GM12874 (cell line): ENCODE results near the gene CLCN6.

ENCODE experiments used
- CTCF ChIP-seq: IDR thresholded peaks from 2 replicates; pipeline ENCODE4 v1.5.1; 2011; ENCODE audit warnings: low read depth, mild to moderate bottlenecking, control low read depth, low read length, moderate library complexity; ENCODE audit not compliant: insufficient read depth

CLCN6 gene

GRCh38 chr1:11765661-11766428 lies 40.1 kb upstream of the CLCN6 start:
- no peak for TF ChIP-seq CTCF

GRCh38 chr1:11766429-11766776 lies 39.6 kb upstream of the CLCN6 start:
- no peak for TF ChIP-seq CTCF

DNA sequence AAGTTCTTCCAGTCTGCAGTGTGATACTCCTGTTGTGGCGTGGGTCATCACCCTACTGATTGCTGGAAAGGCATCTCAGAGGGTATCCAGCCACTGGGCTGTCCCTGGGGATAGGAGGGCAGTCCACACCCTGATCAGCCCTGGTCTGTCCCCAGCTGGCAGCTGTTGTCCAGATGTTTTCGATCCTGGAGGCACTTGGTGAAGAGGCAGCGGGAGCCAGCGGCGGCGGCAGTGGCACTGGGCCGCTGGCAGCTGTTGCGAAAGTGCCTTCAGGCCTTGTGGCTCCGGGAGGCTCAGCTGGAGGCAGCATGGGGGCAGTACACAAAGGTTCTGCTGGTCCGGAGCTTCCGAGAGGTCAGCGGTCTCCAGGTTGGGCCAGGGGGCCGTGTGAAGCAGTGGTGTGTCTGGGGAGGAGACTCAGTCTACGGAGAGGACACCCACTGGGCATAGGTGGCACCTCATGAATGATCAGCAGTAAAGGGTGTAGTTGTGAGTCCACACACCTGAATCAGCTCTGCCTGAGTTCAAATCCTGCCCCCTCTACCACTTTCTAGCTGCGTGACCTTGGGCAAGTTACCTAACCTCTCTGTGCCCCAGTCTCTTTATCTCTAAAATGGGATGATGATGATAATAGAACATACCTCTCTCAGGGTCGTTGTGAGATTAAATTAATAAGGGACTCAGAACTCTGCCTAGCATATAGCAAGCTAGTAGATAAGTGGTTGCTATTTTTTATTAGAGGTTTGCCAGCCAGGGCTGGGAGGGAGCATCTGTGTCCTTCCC lies 37.9 kb upstream of the CLCN6 start:
- no peak for TF ChIP-seq CTCF

DNA sequence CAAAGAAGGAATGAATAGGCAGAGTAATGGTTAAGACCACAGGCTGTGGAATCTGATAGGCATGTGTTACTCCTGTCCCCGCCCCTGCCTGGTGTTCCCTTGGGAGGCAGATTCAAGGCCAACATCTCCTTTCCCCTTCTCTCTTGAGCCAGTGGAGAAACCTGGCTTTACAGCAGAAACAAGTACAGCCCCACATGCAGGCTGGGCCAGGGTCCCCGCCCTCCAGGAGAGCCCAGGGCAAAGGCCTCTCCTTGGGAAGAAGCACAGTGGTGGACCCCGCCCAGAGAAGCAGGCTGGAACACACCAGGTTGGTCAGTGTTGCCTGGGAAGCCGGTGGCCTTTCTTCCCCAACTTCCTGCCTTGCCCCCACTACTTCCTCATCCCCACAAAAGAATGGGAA lies 37.2 kb upstream of the CLCN6 start:
- TF ChIP-seq CTCF = no peak

GRCh38 chr1:11769274-11769673 lies 36.7 kb upstream of the CLCN6 start:
- no peak for TF ChIP-seq CTCF

- TF ChIP-seq CTCF = no peak
These were observed 36.0 kb upstream of the CLCN6 start for GRCh38 chr1:11770011-11770410.

DNA sequence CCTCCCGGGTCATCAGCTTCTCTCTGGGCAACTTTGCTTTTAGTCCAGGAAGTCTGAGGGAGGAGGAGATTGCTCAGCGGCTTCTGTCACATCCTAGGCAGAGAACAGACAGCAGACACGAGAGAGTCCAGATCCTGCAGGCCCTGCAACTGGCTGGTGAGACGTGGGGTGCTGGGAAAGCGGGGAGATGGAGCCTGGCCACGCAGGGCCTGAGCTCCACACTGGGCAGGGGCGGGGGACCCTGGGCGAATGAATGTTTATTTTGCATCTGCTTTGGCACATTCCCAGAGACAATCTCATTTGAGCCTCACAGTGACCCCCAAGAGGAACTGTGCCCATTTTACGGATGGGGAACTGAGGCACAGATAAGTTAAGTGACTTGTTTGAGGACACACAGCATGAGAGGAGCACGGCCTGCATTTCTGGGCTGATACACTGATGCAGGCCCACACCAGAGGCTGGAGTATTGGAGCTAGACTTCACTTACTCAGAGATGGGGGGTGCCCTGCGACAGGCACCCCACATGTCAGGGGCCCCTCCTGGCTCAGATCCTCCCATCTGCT lies 34.4 kb upstream of the CLCN6 start:
- no peak for TF ChIP-seq CTCF
